ENCODE measurements around the gene CWC25.

CWC25 gene

GRCh38 chr17:38786372-38786771 lies 38.7 kb downstream of the CWC25 start:
- no peak for DNase-seq (ENCODE audit: low spot score)

- DNase-seq (ENCODE audit: low spot score): no peak
These were observed 41.9 kb downstream of the CWC25 start for GRCh38 chr17:38783227-38783626.

- DNase-seq (ENCODE audit: low spot score): no peak
These were observed 45.0 kb downstream of the CWC25 start for GRCh38 chr17:38779965-38780752.

GRCh38 chr17:38777641-38778250 lies 47.4 kb downstream of the CWC25 start:
- DNase-seq (ENCODE audit: low spot score): no peak

GRCh38 chr17:38773258-38773657 lies 51.9 kb downstream of the CWC25 start:
- no peak for DNase-seq (ENCODE audit: low spot score)

- DNase-seq (ENCODE audit: low spot score): no peak
These were observed 56.7 kb downstream of the CWC25 start for GRCh38 chr17:38768417-38768816.

- no peak for DNase-seq (ENCODE audit: low spot score)
These were observed 58.8 kb downstream of the CWC25 start for GRCh38 chr17:38766341-38766740.

- DNase-seq (ENCODE audit: low spot score): no peak
These were observed 62.9 kb downstream of the CWC25 start for GRCh38 chr17:38762231-38762630.

GRCh38 chr17:38761612-38762011 lies 63.5 kb downstream of the CWC25 start:
- peak; percentile 53 for DNase-seq (ENCODE audit: low spot score)

GRCh38 chr17:38753071-38753506 lies 72.0 kb downstream of the CWC25 start:
- DNase-seq (ENCODE audit: low spot score): peak; percentile 19

- peak; percentile 100 for DNase-seq (ENCODE audit: low spot score)
These were observed 72.6 kb downstream of the CWC25 start, which contains the start of gene PSMB3 for GRCh38 chr17:38752308-38753070. PSMB3 (plus strand) TSS chr17:38752741; CDS start chr17:38752827, 86 bp downstream.

GRCh38 chr17:38751808-38752307 lies 73.3 kb downstream of the CWC25 start:
- peak; percentile 80 for DNase-seq (ENCODE audit: low spot score)

GRCh38 chr17:38751144-38751807 lies 73.8 kb downstream of the CWC25 start:
- DNase-seq (ENCODE audit: low spot score): peak; percentile 64
